ENCODE measurements around the gene EIF2S2.

EIF2S2 gene

GRCh38 chr20:34062570-34063482, 49.2 kb downstream of the EIF2S2 start:
- DNase-seq (ENCODE audit: low read depth, low spot score): no peak

- DNase-seq (ENCODE audit: low read depth, low spot score): no peak
Measured at GRCh38 chr20:34061695-34062094, 50.3 kb downstream of the EIF2S2 start.

GRCh38 chr20:34060970-34061369, 51.1 kb downstream of the EIF2S2 start:
- no peak for DNase-seq (ENCODE audit: low read depth, low spot score)

GRCh38 chr20:34058831-34059230, 53.2 kb downstream of the EIF2S2 start:
- DNase-seq (ENCODE audit: low read depth, low spot score): no peak

GRCh38 chr20:34055290-34055689, 56.8 kb downstream of the EIF2S2 start:
- no peak for DNase-seq (ENCODE audit: low read depth, low spot score)

- DNase-seq (ENCODE audit: low read depth, low spot score): no peak
Measured at GRCh38 chr20:34052414-34052813, 59.6 kb downstream of the EIF2S2 start.

GRCh38 chr20:34049897-34050695, 61.9 kb downstream of the EIF2S2 start:
- DNase-seq (ENCODE audit: low read depth, low spot score): no peak

- DNase-seq (ENCODE audit: low read depth, low spot score): no peak
Measured at GRCh38 chr20:34049389-34049788, 62.7 kb downstream of the EIF2S2 start.

- DNase-seq (ENCODE audit: low read depth, low spot score): no peak
Measured at GRCh38 chr20:34047917-34048316, 64.1 kb downstream of the EIF2S2 start.

- DNase-seq (ENCODE audit: low read depth, low spot score): no peak
Measured at GRCh38 chr20:34047010-34047687, 64.9 kb downstream of the EIF2S2 start.

GRCh38 chr20:34045930-34046725, 65.9 kb downstream of the EIF2S2 start:
- DNase-seq (ENCODE audit: low read depth, low spot score): no peak

- no peak for DNase-seq (ENCODE audit: low read depth, low spot score)
Measured at GRCh38 chr20:34045294-34045693, 66.7 kb downstream of the EIF2S2 start.

GRCh38 chr20:34043025-34043424, 69.0 kb downstream of the EIF2S2 start:
- DNase-seq (ENCODE audit: low read depth, low spot score): no peak

GRCh38 chr20:34042262-34042661, 69.8 kb downstream of the EIF2S2 start:
- DNase-seq (ENCODE audit: low read depth, low spot score): no peak

GRCh38 chr20:34041226-34041625, 70.8 kb downstream of the EIF2S2 start:
- no peak for DNase-seq (ENCODE audit: low read depth, low spot score)

- no peak for DNase-seq (ENCODE audit: low read depth, low spot score)
Measured at GRCh38 chr20:34040300-34040995, 71.6 kb downstream of the EIF2S2 start.

Data from iPS DF 19.7 (cell line).